Body of pancreas (tissue), 4 donors: Measurements from ENCODE around the gene ELAVL1.

Experiments used
- CTCF ChIP-seq, 7 experiments: fragments of 450-650 bp in 4 of 7; fragments of 200-600 bp in 3 of 7; sonication (generic) in 3 of 7; IDR thresholded peaks; one replicate each; pipeline ENCODE4 v1.5.1; 2016 to 2019; ENCODE audit warnings: antibody characterized with exemption in 7 of 7
- POLR2A ChIP-seq, 3 donors: fragments of 450-650 bp; IDR thresholded peaks; one replicate each; pipeline ENCODE4 v1.6.1; 2016; ENCODE audit warnings: antibody characterized with exemption in 3 of 3, mild to moderate bottlenecking in 2 of 3

DNA sequence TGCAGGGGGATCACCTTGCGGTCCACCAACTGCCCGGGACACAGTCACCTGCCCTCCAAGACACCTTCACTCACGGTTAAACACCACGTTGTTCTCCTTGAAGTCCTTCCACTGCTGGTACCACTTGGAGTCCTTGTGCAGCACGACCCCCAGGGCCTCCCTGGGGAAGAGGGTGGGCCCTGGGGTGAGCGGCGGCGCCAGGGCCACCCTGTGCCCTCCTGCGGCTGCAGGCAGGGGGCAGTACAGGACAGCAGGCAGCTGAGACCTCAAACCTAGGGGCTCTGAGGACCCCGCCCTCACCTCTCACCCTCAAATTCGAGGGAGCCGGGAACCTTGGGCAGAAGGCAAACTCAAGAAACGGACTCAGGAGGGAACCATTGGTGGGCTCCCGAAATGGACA is 72.0 kb downstream of the ELAVL1 start:
- TF ChIP-seq CTCF (IDR thresholded peaks at IDR 0.05) (no peak), POLR2A (IDR thresholded peaks at IDR 0.05) (no peak)
